ENCODE results near the gene DTNB.
A peak's percentile ranks its signal among the peaks of the same experiment; 100 is the strongest.

DTNB gene

DNA sequence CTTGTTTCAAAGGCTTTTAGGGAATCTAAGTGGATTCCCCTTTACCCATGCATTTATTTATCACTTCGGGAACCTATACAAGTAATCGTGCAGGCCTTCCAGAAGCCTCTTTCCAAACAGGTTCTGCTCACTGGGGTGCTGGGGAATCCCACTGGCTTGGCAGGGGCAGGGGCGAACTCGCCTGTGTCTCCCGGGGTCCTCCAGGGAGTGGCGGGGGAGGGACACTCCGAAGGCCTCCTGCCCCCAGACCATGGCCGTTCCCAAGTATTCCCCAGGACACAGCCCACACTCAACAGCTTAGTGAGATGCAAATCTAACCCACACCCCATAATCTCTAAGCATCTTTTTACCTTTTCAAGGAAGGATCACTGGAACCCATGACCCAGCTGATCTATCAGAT is 338.2 kb downstream of the DTNB start:
- no peak for DNase-seq

DNA sequence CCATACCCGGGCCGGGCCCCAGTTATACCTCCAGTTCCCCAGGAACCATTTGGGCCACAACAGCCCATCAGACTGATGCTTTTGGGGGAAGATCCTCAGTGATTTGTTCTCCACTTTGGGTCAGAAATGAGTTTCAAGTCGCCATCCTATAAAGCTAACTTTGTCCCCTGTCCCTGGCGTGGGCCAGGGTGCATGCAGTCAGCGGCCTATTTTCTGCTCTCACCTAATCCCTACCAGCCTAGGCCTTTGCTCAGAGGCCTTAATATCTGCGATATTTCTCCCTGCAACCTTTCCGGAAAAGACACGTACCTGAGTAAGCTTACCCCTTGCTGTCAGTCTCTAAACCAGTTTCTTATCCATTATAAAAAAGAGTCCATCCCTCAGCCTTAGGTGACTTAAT is 338.9 kb downstream of the DTNB start:
- DNase-seq, result no peak

DNA sequence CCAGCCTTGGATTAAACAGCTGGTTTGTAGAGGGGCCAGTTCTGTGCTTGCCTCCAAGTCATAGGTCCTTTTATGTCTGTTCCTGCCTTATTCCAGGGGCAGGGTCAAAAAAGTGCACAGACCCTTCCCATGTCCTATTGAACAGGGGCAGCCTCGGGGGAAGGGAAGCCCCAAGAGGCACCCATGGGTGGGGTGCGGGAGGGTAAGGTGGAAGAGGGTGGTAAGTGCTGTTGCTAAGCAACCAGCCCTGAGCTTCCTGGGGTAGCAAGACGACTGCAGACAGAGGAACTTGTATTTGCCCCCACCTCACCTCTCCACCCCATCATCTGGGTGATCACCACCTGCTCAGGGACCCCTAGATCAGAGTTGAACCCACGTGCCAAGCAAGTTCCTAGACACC is 339.4 kb downstream of the DTNB start:
- peak; percentile 20 for DNase-seq

DNA sequence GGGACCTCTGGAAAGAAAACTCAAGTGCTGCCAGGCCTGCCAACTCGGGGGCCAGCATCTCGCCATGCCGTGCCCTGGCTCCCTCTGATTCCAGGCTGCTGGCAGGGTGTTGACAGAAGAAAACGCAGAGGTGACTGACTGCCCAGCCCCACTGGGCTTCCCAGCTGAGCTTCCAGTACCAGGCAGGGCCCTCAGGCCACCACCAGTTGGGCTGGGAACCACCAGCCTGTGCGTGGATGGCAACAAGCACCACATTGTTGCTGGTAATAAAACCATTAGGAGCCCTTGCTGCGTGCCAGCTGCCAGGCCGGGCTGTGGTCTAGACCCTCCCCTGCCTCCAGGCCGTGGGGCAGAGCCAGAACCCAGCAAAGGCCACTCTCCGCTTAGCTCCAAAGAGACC is 340.8 kb downstream of the DTNB start:
- peak; percentile 81 for DNase-seq

DNA sequence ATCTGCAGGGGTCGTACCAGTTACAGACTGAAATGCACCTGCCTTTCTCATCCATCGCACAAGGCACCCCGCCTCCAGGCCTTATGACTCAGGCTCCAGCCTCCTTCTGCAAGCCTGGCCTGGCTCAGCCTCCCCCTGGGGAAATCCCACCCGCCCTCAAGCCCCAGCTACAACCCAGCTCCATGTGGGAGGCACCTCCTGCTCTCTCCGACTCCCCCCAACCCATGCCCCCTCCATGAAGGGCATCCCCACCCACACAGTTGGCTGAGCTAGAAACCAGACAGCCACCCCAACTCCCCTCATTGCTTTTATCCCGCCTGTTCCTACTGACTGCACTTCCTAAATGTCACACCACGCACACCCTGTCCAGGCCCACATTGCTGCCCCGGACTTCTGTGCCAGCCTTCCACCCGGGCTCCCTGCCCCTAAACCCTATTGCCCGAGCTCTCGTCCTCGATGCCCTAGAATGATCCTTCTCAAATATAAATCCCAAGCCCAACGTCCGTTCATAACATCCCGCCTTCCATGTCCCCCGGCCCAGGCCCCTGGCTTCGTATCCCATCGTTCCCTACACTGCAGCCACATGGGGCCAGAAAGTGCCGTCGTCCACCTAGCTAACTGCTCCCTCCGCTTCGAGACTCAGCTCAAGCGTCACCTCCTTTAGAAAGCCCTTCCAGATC is 341.6 kb downstream of the DTNB start:
- DNase-seq, result peak; percentile 16

DNA sequence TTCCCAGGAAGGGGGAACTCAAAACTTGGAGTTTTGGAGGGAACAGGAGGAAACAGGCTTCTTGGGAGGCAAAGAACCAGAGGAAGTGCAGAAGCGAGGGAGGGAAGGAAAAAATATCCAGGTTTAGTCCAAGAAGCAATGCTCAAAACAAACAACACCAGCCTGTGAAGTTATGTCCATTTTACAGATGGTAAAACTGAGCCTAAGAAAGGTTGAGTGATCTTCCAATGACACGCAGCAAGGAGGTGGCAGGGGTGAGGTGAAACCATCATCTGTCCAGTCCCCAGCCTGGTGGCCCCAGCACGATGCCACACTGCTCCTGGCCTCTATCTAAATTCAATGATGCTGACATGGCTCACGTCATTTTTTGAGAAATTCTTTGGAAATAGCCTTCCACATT is 342.4 kb downstream of the DTNB start:
- no peak for DNase-seq

DNA sequence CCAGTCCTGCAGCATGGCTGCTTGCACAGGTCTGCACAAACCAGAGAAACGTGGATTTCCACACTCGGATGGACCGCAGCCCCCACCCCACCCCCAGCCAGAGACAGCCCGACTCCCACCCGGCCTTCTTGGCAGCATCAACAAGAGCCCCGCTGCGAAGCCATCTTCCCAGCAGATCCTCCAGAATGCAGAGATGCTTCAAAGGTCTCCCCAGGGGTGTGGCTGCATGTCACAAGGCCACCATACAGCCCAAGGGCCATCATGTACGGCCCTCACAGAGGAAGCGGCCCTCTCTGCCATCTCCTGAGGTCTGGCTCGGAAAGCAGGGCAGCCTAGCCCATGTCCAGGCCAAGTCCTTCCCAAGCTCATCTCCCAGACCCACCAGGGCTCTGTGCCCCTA is 343.1 kb downstream of the DTNB start:
- no peak for DNase-seq

DNA sequence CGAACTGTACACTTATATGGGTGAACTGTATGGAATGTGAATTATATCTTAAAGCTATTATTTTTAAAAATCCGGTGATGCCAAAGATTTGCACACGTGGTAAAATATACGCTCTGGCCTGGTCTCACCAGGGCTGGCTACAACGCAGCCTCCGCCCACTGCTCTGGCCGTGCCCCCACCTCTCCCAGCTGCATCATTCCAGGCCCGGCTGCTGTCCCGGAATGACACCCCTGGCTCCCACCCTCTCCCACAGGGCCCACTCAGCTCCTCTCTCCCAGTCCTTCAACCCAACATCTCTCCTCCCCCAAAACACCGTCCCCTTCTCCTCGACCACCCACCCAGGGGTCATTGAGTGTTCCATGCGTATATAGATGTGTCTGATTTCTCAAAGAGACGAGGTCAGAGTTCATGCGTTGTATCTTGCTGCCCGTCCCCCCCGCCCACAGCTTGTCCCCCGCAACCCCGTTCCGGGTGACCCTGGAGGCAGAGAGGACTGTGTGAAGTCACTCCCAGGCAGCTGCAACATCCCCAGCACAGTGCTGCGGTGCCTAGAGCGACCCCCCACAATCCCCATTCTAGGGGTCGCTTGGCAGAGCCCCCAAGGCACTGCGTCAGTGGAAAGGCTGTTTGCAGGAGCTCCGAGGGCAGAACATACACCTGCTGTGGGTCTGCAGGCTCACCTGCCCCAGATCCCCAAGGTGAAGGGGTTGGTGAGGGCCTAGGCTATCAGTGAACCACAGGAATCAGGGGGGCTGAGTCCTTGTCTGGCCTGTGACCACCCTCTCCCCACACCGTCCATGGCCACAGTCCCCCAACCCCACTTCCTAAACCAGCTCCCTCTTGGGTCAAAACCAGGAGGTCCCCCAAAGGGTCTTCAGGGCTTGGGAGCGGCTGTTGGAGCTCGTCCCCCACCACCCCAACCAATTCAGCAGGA is 345.0 kb downstream of the DTNB start:
- no peak for DNase-seq
